Upper lobe of right lung (tissue), 1 donor: ENCODE data around the gene CD320. TPM values are rescaled to one million over a fixed set of nuclear protein-coding genes. Genes with fewer than 3 reads are reported as not detected.

ENCODE experiments used
- ATAC-seq: fragments of 200-7000 bp; cut with Tn5 transposase; one replicate; pipeline ENCODE4 v1.9.1; 2020; ENCODE audit warnings: mild to moderate bottlenecking, moderate library complexity
- DNase-seq: peaks from one replicate; pipeline ENCODE4 v3.0.0-alpha.2; 2020
- H3K27ac ChIP-seq: fragments of 200-600 bp; one replicate; pipeline ENCODE4 v1.8.0; 2022
- H3K27me3 ChIP-seq: fragments of 200-600 bp; one replicate; pipeline ENCODE4 v1.8.0; 2022; ENCODE audit warnings: mild to moderate bottlenecking
- H3K36me3 ChIP-seq: fragments of 200-600 bp; one replicate; pipeline ENCODE4 v1.8.0; 2022
- H3K4me1 ChIP-seq: fragments of 200-600 bp; one replicate; pipeline ENCODE4 v1.8.0; 2022
- H3K4me3 ChIP-seq: fragments of 200-600 bp; one replicate; pipeline ENCODE4 v1.8.0; 2022; ENCODE audit warnings: mild to moderate bottlenecking
- H3K9me3 ChIP-seq: fragments of 200-600 bp; one replicate; pipeline ENCODE4 v1.8.0; 2022
- intact Hi-C: fragments of 100-400 bp; cut with DNase I; formaldehyde crosslinking; loops from one replicate; pipeline ENCODE4 v1.11.0; 2022
- total RNA-seq: library from RNA; stranded (reverse); fragmentation: NEBNext Ultra II Directional; extraction: Animal tissue kit (Norgen Biotek cat#: 25700); gene quantifications from one replicate; pipeline ENCODE4 v1.2.1, GENCODE V29; 2021
- TF ChIP-seq, protein P1 (sequence below): fragments of 200-600 bp; IDR thresholded peaks from one replicate; pipeline ENCODE4 v1.8.0; 2022; ENCODE audit warnings: antibody characterized with exemption
- donor health status: DM: no; HTN: yes; CAD: no; lungs with severe emphysema.

CD320 gene
- total RNA-seq, 1 donor from 2014 or later, result 49.4 TPM

DNA sequence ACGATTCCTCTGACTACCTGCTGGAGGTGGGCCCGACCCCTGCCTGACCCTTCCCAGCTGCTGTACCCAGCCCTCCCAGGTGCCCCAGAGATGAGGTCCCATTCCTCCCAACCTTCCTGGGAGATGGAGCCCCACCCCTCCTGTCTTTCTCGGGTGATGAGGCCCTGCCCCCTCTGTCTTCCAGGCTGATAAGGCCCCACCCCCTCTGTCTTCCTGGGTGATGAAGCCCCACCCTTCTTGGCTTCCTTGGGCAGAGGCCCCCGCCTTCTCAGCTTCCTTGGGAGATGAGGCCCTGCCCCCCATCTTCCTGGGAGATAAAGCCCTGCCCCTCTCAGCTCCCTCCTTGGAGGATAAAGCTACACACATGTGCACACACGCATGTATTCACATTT is 51.1 kb downstream of the CD320 start:
- Histone ChIP-seq H3K4me1 (no peaks in the 10 kb centered on the region), H3K27me3 (no peaks in the 10 kb centered on the region), H3K36me3 (peaks cover 21% of the 10 kb centered on the region), H3K27ac (no peak overlapping the region), H3K9me3 (no peaks in the 10 kb centered on the region), H3K4me3 (no peak overlapping the region)
- no peak for DNase-seq
- intact Hi-C loops, result loop anchor here (10.0 kb wide), 1 partner anchor 312 kb away; the partner anchor contains the start of gene TIMM44
- ATAC-seq, result no peak
- TF ChIP-seq, protein P1, sequence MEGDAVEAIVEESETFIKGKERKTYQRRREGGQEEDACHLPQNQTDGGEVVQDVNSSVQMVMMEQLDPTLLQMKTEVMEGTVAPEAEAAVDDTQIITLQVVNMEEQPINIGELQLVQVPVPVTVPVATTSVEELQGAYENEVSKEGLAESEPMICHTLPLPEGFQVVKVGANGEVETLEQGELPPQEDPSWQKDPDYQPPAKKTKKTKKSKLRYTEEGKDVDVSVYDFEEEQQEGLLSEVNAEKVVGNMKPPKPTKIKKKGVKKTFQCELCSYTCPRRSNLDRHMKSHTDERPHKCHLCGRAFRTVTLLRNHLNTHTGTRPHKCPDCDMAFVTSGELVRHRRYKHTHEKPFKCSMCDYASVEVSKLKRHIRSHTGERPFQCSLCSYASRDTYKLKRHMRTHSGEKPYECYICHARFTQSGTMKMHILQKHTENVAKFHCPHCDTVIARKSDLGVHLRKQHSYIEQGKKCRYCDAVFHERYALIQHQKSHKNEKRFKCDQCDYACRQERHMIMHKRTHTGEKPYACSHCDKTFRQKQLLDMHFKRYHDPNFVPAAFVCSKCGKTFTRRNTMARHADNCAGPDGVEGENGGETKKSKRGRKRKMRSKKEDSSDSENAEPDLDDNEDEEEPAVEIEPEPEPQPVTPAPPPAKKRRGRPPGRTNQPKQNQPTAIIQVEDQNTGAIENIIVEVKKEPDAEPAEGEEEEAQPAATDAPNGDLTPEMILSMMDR, result no peak

DNA sequence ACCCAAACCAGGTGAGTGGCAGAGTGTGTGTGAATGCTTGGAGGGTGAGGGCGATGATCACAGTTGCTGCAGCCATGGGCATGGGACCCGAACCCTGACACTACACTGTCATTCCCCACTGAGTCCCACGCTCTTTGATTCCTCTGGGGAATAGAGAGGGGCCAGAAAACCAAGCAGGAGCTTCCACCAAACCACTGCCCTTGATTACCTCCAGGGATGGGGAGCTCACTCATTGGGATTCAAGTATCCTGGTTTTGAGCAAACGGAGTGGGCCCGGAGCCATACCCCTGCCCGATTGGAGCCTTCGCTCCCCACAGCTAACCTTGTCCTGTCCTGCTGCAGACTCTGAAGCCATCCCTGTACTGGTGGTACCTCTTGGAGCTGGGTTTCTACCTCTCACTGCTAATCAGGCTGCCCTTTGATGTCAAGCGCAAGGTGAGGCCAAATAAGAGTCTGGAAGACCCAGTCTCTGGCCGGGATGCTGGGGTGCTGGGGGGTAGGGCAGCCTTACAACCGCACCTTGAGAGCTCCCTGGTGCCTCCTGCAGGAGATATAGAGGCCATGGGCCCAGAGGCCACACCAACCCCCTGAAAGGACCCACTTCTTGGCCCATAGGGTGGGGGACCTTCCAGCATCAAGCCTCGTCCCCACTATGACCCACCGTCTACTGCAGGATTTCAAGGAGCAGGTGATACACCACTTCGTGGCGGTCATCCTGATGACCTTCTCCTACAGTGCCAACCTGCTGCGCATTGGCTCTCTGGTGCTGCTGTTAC is 51.7 kb downstream of the CD320 start:
- Histone ChIP-seq H3K27me3 (no peaks in the 10 kb centered on the region), H3K27ac (no peak overlapping the region), H3K9me3 (no peaks in the 10 kb centered on the region), H3K4me1 (no peaks in the 10 kb centered on the region), H3K36me3 (peaks cover 21% of the 10 kb centered on the region), H3K4me3 (no peak overlapping the region)
- ATAC-seq (no peak), DNase-seq (no peak)
- intact Hi-C loops, result loop anchor here (10.0 kb wide), 1 partner anchor 312 kb away; the partner anchor contains the start of gene TIMM44
- TF ChIP-seq, protein P1, result no peak

DNA sequence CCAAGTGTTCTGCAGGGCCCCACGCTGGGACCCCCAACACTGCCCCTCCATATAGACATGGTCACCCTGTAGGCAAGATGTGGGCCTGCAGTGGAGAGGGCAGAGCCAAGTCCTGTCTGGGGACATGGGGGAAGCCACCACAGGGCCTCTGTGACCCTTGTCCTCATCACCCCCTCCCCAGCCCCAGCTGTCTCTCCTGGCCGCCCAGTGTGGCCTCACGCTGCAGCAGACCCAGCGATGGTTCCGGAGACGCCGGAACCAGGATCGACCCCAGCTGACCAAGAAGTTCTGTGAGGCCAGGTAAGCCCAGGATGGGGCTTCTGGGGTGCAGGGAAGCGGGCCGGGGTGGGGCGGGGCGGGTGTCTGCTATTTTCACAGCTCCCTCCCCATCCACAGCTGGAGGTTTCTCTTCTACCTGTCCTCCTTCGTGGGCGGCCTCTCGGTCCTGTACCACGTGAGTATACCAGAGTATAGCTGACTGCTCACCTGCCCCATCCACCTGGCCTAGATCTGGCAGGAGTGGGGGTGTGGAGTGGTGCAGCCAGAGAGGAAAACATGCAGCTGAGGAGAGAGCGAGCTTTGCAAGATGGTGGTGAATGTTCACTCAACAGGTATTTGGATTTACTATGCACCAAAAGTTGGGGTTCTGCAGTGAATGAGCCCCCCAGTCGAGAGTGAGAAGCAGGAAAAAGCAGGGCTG is 52.6 kb downstream of the CD320 start:
- H3K27me3 ChIP-seq, result no peaks in the 10 kb centered on the region
- ATAC-seq (no peak), DNase-seq (no peak)
- H3K27ac ChIP-seq, result no peak overlapping the region
- intact Hi-C loops, result loop anchor here (10.0 kb wide), 1 partner anchor 311 kb away; the partner anchor contains the start of gene TIMM44
- H3K4me3 ChIP-seq, result no peak overlapping the region
- peaks cover 21% of the 10 kb centered on the region for H3K36me3 ChIP-seq
- no peaks in the 10 kb centered on the region for H3K9me3 ChIP-seq
- H3K4me1 ChIP-seq, result no peaks in the 10 kb centered on the region
- TF ChIP-seq, protein P1, result no peak

DNA sequence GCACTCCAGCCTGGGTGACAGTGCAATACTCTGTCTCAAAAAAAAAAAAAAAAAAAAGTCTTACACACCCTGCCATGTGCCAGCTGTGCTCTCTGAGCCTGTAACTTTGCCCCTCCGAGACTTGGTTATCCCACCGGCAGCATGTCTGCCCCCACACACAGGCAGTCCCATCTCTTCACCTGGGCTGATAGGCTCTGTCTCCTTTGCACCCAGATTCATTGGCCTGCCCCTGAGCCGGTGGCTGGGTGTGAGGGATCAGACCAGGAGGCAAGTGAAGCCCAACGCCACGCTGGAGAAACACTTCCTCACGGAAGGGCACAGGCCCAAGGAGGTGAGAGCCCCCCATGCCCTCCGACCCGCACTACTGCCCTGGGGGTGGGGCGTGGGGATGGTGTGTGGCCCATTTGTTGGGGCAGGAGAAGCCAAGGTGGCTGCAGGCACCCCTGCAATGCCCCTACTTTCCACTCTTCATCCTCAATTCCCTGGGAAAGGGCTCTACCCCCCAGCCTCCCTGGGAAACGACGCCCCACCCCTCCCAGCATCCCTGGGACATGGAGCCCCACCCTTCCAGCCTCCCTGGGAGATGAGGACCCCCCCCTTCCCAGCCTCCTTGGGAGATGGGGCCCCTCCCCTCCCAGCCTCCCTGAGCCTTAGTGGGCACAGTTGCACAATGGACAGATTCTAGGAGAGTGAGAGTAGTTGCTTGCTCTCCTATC is 53.7 kb downstream of the CD320 start:
- Histone ChIP-seq H3K36me3 (peaks cover 21% of the 10 kb centered on the region), H3K4me1 (no peaks in the 10 kb centered on the region), H3K27me3 (no peaks in the 10 kb centered on the region), H3K27ac (no peak overlapping the region), H3K9me3 (no peaks in the 10 kb centered on the region), H3K4me3 (no peak overlapping the region)
- DNase-seq (no peak), ATAC-seq (no peak)
- TF ChIP-seq, protein P1, result no peak
- intact Hi-C loops, result loop anchor here (5.0 to 10.0 kb wide), 2 partner anchors 92 to 310 kb away; partner anchors contain the start of gene TIMM44

DNA sequence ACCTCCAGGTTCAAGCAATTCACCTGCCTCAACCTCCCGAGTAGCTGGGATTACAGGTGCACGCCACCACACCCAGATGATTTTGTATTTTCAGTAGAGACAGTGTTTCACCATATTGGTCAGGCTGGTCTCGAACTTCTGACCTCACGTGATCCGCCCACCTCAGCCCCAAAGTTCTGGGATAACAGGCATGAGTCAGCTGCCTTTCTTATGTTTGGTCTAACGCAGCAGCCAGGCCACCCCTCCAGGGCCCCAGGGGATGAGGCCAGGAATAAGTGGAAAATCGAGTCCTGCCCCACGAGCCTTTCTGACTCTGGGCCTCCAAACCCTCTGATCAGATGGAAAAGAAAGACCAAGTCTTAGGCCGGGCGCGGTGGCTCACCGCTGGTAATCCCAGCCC is 54.5 kb downstream of the CD320 start:
- Histone ChIP-seq H3K9me3 (no peaks in the 10 kb centered on the region), H3K27ac (no peak overlapping the region), H3K27me3 (no peaks in the 10 kb centered on the region), H3K4me3 (no peak overlapping the region), H3K4me1 (no peaks in the 10 kb centered on the region), H3K36me3 (peaks cover 21% of the 10 kb centered on the region)
- intact Hi-C loops, result loop anchor here (5.0 to 10.0 kb wide), 2 partner anchors 91 to 309 kb away; partner anchors contain the start of gene TIMM44
- ATAC-seq (no peak), DNase-seq (no peak)
- TF ChIP-seq, protein P1, result no peak
